ENCODE data around the gene PAF1. TPM values are rescaled to one million over a fixed set of nuclear protein-coding genes. Genes with fewer than 3 reads are reported as not detected.

PAF1 gene
- total and polyA plus RNA-seq, 10 donors: 27.4 to 51.3 (median 39.2) TPM

- no peak for DNase-seq
- Histone ChIP-seq H3K36me3 (peaks cover 0 to 100% (median 36%) of the 10 kb centered on the region in 6 donors), H3K27me3 (replicated peaks in 1 of 7) (no peaks in the 10 kb centered on the region), H3K4me3 (no peak overlapping the region), H3K4me1 (peaks cover 0 to 58% (median 28%) of the 10 kb centered on the region in 6 donors), H3K9me3 (no peaks in the 10 kb centered on the region), H3K27ac (peak overlapping the region in 5 of 8 donors; percentile 16 to 65 (median 59))
- WGBS, 5 donors: 82 to 97% (median 92%) methylated on average over 2 of the region's 2 CpGs
- TF ChIP-seq POLR2A (IDR thresholded peaks at IDR 0.05) (no peak), CTCF (IDR thresholded peaks at IDR 0.05 in 8 of 11, conservative IDR thresholded peaks at IDR 0.05 in 3 of 11) (no peak), POLR2AphosphoS5 (IDR thresholded peaks at IDR 0.05) (no peak)
- intact Hi-C loops (cut with DNase I; ENCODE audit: low total_unique reads): no loop called here
Observed at GRCh38 chr19:39369200-39369599, 21.7 kb downstream of the PAF1 start.

- Histone ChIP-seq H3K4me1 (peaks cover 5 to 47% (median 24%) of the 10 kb centered on the region in 6 donors), H3K4me3 (no peak overlapping the region), H3K27me3 (replicated peaks in 1 of 7) (no peaks in the 10 kb centered on the region), H3K36me3 (peaks cover 0 to 100% (median 40%) of the 10 kb centered on the region in 6 donors), H3K9me3 (no peaks in the 10 kb centered on the region), H3K27ac (no peak overlapping the region)
- intact Hi-C loops (cut with DNase I; ENCODE audit: low total_unique reads): no loop called here
- TF ChIP-seq POLR2AphosphoS5 (IDR thresholded peaks at IDR 0.05) (no peak), CTCF (IDR thresholded peaks at IDR 0.05 in 8 of 11, conservative IDR thresholded peaks at IDR 0.05 in 3 of 11) (no peak), POLR2A (IDR thresholded peaks at IDR 0.05) (no peak)
- DNase-seq: no peak
- WGBS, 5 donors: 95 to 100% (median 100%) methylated on average over 1 of the region's 1 CpG
Observed at GRCh38 chr19:39365531-39365930, 25.4 kb downstream of the PAF1 start.

GRCh38 chr19:39363901-39364457 is 26.9 kb downstream of the PAF1 start:
- no peak for DNase-seq

More at GRCh38 chr19:39363901-39364457, 26.9 kb downstream of the PAF1 start:
- peaks cover 5 to 39% (median 23%) of the 10 kb centered on the region in 6 donors for H3K4me1 ChIP-seq
- H3K4me3 ChIP-seq: no peak overlapping the region
- TF ChIP-seq POLR2AphosphoS5 (IDR thresholded peaks at IDR 0.05) (peak in 1 of 3 donors; percentile 22), CTCF (IDR thresholded peaks at IDR 0.05 in 8 of 11, conservative IDR thresholded peaks at IDR 0.05 in 3 of 11) (no peak), POLR2A (IDR thresholded peaks at IDR 0.05) (no peak)
- intact Hi-C loops (cut with DNase I; ENCODE audit: low total_unique reads): no loop called here
- WGBS, 5 donors: 65 to 83% (median 75%) methylated on average over 5 of the region's 5 CpGs
- H3K27ac ChIP-seq: peak overlapping the region in 7 of 8 donors; percentile 15 to 86 (median 69)
- H3K36me3 ChIP-seq: peaks cover 0 to 100% (median 41%) of the 10 kb centered on the region in 6 donors
- H3K27me3 ChIP-seq (replicated peaks in 1 of 7): no peaks in the 10 kb centered on the region
- H3K9me3 ChIP-seq: no peaks in the 10 kb centered on the region

Data from spleen (tissue), 11 donors.